RWPE1 (cell line): Measurements from ENCODE around the gene RNF2.

Source experiments
- CTCF ChIA-PET: fragments of 350-600 bp; sonication (Branson Sonifier 250); formaldehyde crosslinking; extraction: SDS; loops from one replicate; lab custom pipeline; 2021; lab: Yijun Ruan, JAX
- POLR2A ChIA-PET: fragments of 400-600 bp; formaldehyde crosslinking; extraction: SDS; loops from one replicate; lab custom pipeline; 2020; ENCODE audit warnings: antibody characterized with exemption; ENCODE audit not compliant: low non-redundant PET; lab: Yijun Ruan, JAX
- DNase-seq: peaks from one replicate; pipeline ENCODE4 v3.0.0; 2012; ENCODE audit warnings: low spot score
- H3K27ac ChIP-seq: fragments of 450-650 bp; 2 replicates; pipeline ENCODE4 v1.5.1; 2017
- CTCF ChIP-seq: fragments of 450-650 bp; conservative IDR thresholded peaks from 2 replicates; pipeline ENCODE4 v1.5.1; 2017; ENCODE audit warnings: low read depth, mild to moderate bottlenecking

Gene RNF2

DNA sequence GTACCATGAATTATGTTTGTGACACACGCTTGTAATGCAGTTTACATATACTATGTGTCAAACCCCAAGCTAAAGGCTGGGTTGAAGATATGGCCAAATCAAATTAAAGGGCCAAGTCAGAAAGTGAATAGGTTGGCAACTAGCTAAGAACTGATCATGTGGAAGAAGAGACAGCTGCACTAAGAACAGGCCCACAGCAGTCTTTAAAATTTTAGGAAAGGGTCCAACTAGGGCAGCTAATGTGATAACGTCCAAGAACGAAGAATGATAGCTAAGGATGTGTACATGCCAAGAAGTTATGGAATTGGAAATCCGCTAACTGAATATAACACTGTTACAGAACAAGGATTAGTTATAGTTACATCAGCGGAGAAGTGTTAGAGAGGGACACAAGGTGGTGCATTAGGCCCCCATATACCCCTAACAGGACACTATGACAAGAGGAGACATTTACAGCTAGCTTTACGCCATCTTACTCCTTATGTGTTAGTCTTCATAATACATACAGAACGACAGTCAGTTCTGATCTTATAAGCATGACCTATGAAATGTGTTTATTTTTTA is 6.5 kb upstream of the RNF2 start:
- ChIA-PET CTCF (no interaction called here), POLR2A (no interaction called here)
- DNase-seq: no peak
- TF ChIP-seq CTCF: no peak
- H3K27ac ChIP-seq: no peak overlapping the region

DNA sequence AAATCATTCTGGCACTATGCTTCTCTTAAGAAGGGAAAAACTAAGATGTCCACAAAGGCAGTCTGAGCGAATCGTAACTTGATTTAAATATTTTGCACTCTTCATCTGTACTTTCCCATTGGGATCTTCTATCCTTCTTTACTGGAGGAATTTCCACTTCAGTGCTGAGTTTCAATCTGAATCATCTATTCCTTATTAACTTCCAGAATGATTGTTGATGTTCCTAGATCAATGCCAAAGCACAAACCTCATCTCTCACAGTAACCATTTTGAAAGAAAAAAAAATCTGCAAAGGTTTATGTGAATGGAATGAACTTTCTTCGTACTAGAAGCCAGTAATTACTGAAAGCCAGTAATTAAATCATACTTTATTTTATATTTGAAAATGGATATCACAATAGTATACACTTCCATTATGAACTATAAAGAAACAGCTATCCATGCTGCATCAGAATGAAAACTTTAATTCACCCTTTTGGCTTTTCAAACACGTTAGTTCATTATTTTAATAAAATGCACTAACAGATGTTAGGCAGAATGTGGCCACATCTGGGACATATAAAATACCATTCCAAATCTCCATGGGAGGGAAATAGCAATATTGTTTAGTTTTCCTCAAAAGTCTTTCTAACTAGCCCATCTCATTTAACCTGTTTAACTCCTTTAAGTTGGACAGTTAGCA is 5.5 kb upstream of the RNF2 start:
- ChIA-PET POLR2A (no interaction called here), CTCF (no interaction called here)
- TF ChIP-seq CTCF: no peak
- no peak for DNase-seq
- H3K27ac ChIP-seq: no peak overlapping the region

GRCh38 chr1:185040408-185040735 is 5.0 kb upstream of the RNF2 start:
- DNase-seq: no peak
- H3K27ac ChIP-seq: no peak overlapping the region
- ChIA-PET CTCF (no interaction called here), POLR2A (no interaction called here)
- no peak for TF ChIP-seq CTCF

GRCh38 chr1:185041742-185042141 is 3.6 kb upstream of the RNF2 start:
- H3K27ac ChIP-seq: no peak overlapping the region
- CTCF ChIA-PET: interaction anchor here (0.6 kb wide), 1 partner anchor 236 kb away, joined by 3 read pairs; no protein-coding TSS in a partner anchor
- POLR2A ChIA-PET: no interaction called here
- TF ChIP-seq CTCF: no peak
- no peak for DNase-seq

DNA sequence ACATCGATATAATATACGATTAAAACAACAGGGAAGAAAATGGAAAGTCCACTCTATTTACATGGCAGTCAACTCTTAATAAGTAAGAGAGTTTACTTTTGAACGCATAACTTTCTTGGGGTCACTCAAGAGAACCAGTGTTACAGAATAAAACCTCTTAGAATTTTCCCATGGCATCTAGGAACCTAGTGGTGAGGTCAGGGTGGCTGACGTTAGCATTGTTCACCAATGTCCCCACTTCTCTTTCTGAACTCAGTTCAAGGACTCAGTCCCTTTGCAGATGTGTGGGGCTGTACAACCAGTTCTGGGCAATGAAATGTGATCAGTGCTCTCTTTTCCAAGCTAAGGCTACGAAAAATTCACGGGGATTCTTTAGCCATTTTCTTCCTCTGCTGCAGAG is 2.6 kb upstream of the RNF2 start:
- POLR2A ChIA-PET: no interaction called here
- no peak for TF ChIP-seq CTCF
- CTCF ChIA-PET: no interaction called here

DNA sequence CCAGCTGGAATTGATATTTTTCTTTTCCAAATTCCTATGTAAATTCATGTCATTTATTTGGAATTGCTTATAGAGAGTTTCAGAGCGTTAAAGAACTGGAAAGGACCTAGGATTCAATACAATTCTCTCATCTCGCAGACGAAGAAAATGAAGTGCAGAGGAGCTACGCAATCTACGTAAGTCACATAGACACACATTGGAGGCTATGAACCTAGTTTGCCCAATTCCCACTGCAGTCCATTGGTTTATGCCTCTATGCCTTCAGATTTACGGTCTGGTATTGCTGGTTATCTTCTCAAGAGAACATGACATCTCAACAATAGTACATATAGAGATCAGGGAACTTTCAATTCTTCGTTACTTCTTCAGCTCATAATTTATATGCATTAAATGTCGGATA is 971 bp upstream of the RNF2 start:
- DNase-seq: no peak
- ChIA-PET POLR2A (no interaction called here), CTCF (interaction anchor here (0.6 kb wide), 1 partner anchor 239 kb away, joined by 3 read pairs; no protein-coding TSS in a partner anchor)
- TF ChIP-seq CTCF: no peak
- no peak overlapping the region for H3K27ac ChIP-seq

More for the DNA sequence above, 2.6 kb upstream of the RNF2 start:
- no peak overlapping the region for H3K27ac ChIP-seq
- DNase-seq: no peak
